ENCODE data around the gene UQCR10.

DNA sequence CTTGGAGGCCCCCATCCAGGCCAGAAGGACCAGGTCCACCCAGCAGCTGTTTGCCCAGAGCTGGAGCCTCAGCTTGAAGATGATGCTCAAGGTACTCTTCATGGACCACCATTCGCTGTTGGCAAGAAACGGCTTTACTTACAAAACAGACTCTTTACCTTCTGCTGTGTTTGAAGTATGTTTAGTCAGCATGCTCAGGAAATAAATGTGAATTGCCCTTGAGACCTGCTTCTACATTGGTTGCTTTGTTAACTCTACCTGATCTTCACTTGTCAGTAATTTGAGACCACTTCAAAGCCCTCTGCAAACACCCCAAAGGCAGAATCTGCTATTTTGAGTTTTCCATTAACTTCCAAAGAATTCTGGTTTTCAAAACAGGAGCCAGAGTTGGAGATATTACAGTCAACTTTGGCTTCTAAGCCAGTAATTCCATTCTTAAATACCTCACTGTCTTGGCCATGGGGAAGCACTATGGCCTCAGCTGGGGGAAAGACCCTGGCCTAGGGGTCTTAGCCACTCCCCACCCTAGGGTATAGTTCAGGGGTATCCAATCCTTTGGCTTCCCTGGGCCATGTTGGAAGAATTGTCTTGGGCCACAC lies 2.7 kb downstream of the UQCR10 start:
- TF ChIP-seq, protein P1, sequence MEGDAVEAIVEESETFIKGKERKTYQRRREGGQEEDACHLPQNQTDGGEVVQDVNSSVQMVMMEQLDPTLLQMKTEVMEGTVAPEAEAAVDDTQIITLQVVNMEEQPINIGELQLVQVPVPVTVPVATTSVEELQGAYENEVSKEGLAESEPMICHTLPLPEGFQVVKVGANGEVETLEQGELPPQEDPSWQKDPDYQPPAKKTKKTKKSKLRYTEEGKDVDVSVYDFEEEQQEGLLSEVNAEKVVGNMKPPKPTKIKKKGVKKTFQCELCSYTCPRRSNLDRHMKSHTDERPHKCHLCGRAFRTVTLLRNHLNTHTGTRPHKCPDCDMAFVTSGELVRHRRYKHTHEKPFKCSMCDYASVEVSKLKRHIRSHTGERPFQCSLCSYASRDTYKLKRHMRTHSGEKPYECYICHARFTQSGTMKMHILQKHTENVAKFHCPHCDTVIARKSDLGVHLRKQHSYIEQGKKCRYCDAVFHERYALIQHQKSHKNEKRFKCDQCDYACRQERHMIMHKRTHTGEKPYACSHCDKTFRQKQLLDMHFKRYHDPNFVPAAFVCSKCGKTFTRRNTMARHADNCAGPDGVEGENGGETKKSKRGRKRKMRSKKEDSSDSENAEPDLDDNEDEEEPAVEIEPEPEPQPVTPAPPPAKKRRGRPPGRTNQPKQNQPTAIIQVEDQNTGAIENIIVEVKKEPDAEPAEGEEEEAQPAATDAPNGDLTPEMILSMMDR (conservative IDR thresholded peaks at IDR 0.05; ENCODE audit: low read depth, low read length) = no peak
- no peak for TF ChIP-seq RAD21 (IDR thresholded peaks at IDR 0.05; ENCODE audit: low read length)
- TF ChIP-seq MAFK (IDR thresholded peaks at IDR 0.05; ENCODE audit: low read depth, low read length) = no peak
- no peak for TF ChIP-seq MXI1 (IDR thresholded peaks at IDR 0.05; ENCODE audit: borderline replicate concordance, low read depth, low read length)
- no peak for TF ChIP-seq POLR2A (IDR thresholded peaks at IDR 0.05; ENCODE audit: low read depth, low read length)
- no peak for TF ChIP-seq RCOR1 (IDR thresholded peaks at IDR 0.05; ENCODE audit: insufficient replicate concordance, low read length)
